GM21515 (cell line): ENCODE results near the gene ACSS3.
"Not testable (repeated sequence)": the region's sequence is repeated elsewhere in the genome, so short reads cannot be mapped to it uniquely, and the experiment has no call there.

Source experiments
- ATAC-seq: cut with Tn5 transposase; IDR thresholded peaks from one replicate; pipeline ENCODE4 v1.9.1; 2021; ENCODE audit not compliant: unreplicated experiment

The ACSS3 gene

GRCh38 chr12:81092053-81092452 is 14.2 kb downstream of the ACSS3 start:
- ATAC-seq = no peak

GRCh38 chr12:81094718-81095360 is 17.0 kb downstream of the ACSS3 start:
- no peak for ATAC-seq

GRCh38 chr12:81095501-81096232 is 17.8 kb downstream of the ACSS3 start:
- no peak for ATAC-seq

- ATAC-seq = no peak
These were observed 27.8 kb downstream of the ACSS3 start for GRCh38 chr12:81105687-81106086.

DNA sequence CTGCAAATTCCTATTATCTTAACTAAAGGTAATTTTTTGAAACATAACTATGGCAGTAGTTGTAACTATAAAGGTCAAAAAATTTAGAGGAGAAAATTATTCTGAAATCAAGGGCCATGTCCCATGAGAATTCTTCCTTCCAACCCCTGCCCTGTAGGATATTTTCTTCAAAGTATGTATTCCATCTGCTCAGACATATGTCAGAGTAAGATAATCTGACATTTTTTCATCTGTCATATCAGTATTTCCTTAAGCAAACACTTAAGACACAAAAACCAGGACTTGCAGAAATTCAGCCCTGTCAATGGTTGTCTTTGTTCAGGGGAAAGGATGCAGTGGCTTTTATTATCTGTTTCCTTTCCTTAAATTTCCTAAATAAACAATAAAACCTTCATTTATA is 36.3 kb downstream of the ACSS3 start:
- ATAC-seq = no peak

DNA sequence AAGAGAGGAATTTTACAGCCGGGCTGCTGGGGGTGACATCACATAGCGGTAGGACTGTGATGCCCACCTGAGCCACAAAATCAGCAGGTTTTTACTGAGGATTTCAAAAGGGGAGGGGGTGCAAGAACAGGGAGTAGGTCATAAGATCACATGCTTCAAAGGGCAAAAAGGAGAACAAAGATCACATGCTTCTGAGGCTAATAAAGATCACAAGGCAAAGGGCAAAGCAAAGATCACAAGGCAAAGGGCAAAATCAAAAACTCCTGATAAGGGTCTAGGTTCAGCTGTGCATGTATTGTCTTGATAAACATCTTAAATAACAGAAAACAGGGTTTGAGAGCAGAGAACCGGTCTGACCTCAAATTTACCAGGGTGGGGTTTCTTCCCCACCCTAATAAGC is 41.2 kb downstream of the ACSS3 start:
- not testable (repeated sequence) for ATAC-seq

GRCh38 chr12:81120961-81121360 is 43.1 kb downstream of the ACSS3 start:
- ATAC-seq = no peak

- ATAC-seq = no peak
These were observed 45.7 kb downstream of the ACSS3 start for GRCh38 chr12:81123611-81124010.

DNA sequence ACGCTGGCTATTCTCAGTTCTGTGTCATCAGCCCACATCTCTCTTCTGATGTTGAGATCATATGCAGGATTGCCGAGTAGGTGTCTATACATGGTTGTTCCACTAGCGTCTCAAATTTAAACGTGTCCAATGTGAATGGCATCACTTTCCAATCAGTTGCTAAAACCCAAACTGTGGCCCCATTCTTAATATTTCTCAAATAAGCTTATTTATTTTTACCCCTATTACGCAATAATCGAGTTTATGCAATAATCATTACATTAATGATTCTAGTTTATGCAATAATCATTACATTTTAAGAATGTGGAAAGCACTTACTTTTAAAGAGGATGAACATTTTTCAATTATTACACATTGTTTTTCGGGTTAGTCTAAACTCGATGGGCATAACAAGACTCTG is 47.8 kb downstream of the ACSS3 start:
- ATAC-seq = no peak

DNA sequence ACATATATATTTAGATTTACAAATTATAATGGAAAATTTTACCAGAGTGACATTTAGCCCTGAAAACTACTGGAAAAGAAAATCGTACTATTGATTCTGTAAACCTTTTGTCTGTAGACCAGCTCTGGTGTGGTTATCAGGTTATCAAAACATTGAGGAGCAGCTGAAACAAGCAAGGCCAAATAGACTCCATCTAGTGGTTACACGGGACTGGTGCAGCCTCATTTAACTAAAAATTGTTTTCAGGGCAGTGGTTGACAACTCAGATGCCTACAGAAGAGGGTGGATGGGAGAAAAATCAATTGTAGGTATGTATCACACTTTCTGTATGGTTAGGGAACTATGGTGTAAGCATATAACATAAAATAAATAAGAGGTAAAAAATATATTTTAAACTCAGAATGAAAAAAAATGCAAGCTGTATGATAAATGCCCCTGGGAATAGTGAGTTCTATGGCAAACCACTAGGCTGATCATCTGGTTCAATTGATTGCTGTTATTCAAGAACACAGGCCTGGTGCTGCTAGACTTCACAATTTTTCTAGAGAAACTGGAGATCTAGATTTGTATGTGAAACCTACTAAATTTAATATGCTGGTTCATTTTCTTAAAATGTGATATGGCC is 51.2 kb downstream of the ACSS3 start:
- peak; percentile 97 for ATAC-seq

DNA sequence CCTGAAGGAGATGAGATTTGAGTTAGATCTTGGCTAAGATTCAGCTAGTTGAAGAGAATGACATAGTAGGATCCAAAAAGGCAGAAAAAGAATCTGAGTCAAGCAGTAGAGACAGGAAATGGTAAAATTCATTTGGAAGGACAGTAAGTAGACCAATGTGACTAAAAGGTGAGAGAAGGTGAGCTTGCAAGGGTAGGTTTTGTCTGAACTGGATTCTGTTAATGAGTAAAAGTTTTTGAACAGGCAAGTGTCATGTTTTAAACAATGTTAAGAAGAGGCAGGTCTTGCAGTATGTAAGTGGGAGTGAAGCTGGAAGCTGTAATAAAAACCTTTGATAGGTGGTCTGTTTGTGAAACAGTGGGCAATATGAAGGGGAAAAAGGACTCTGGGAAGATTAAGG is 58.6 kb downstream of the ACSS3 start:
- ATAC-seq = no peak

- ATAC-seq = no peak
These were observed 59.9 kb downstream of the ACSS3 start for GRCh38 chr12:81137801-81138200.

DNA sequence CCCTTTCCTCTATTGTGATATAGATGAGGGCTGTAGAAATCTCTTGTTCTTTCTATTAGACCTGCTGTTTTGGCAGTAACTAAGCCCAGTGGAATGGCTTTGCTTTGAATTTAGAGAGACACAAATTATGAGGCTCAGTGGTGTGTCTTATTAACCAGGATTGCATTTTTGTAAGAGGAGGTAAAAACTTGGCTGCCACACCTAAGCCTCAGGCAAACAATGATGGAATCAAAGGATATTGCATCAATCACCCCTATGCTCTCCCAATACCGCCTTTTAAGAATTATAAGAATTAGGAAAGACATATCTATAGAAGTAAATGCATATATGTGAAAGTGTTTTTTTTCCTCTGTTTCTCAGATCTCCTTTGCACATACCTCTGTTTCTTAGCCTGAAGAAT is 63.3 kb downstream of the ACSS3 start:
- no peak for ATAC-seq

GRCh38 chr12:81143057-81143456 is 65.2 kb downstream of the ACSS3 start:
- ATAC-seq = no peak

GRCh38 chr12:81146228-81147225 is 68.6 kb downstream of the ACSS3 start:
- ATAC-seq = no peak

GRCh38 chr12:81147292-81147919 is 69.5 kb downstream of the ACSS3 start:
- no peak for ATAC-seq

DNA sequence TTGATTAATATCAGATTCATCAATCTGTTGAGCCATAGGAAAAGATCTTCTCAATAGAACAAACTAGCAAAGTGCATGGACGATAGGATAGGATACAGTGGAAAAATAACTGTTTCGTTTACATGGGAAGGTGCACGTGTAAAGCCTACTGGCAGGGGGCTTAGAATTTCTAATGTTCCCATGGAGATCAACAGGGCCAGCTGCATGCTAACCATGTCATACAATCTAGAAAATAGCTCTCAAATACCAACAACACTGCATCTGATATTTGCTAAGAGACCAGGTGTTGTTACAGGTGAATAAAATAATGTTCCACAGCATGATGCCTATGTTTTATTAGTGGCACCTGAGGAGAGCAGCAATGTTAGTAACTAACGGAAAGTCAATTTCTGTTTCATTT is 72.5 kb downstream of the ACSS3 start:
- ATAC-seq = no peak

- ATAC-seq = no peak
These were observed 82.0 kb downstream of the ACSS3 start for GRCh38 chr12:81159856-81160255.

DNA sequence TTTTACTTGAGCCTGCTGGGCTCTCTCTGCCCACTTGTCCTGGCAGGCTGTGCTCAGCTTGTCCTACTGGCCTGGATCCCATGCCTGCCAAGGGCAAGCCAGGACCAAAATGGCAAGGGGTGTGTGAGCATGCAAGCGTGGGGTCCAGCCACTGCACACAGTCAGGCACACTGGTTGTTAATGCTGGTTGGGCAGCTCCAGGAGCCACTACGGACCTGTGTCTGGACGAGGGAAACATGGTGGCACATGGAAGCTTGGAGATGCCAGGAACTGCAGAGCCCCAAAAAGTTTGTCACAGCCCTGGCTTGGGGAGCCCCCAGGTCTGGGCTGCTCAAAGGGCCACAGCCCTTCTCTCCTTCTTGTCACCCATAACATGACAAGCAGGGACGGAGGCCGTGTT is 83.8 kb downstream of the ACSS3 start:
- no peak for ATAC-seq

- ATAC-seq = no peak
These were observed 84.7 kb downstream of the ACSS3 start for GRCh38 chr12:81162391-81163136.
